ENCODE results near the gene MACROD1.
A peak's percentile ranks its signal among the peaks of the same experiment; 100 is the strongest.

MACROD1 gene

GRCh38 chr11:64073542-64073941 lies 92.4 kb downstream of the MACROD1 start:
- no peak for DNase-seq (ENCODE audit: low read depth)

GRCh38 chr11:64072871-64073270 lies 93.0 kb downstream of the MACROD1 start:
- no peak for DNase-seq (ENCODE audit: low read depth)

- no peak for DNase-seq (ENCODE audit: low read depth)
Observed at GRCh38 chr11:64072403-64072802, 93.5 kb downstream of the MACROD1 start.

- DNase-seq (ENCODE audit: low read depth) = no peak
Observed at GRCh38 chr11:64071849-64072248, 94.1 kb downstream of the MACROD1 start.

GRCh38 chr11:64070314-64070681 lies 95.6 kb downstream of the MACROD1 start:
- no peak for DNase-seq (ENCODE audit: low read depth)

GRCh38 chr11:64069401-64070313 lies 96.3 kb downstream of the MACROD1 start:
- DNase-seq (ENCODE audit: low read depth) = no peak

GRCh38 chr11:64068705-64069400 lies 97.1 kb downstream of the MACROD1 start:
- no peak for DNase-seq (ENCODE audit: low read depth)

GRCh38 chr11:64067230-64067993 lies 98.5 kb downstream of the MACROD1 start:
- no peak for DNase-seq (ENCODE audit: low read depth)

GRCh38 chr11:64065712-64066111 lies 100.2 kb downstream of the MACROD1 start:
- DNase-seq (ENCODE audit: low read depth) = no peak

GRCh38 chr11:64065141-64065465 lies 100.8 kb downstream of the MACROD1 start:
- DNase-seq (ENCODE audit: low read depth) = no peak

GRCh38 chr11:64064374-64065140 lies 101.4 kb downstream of the MACROD1 start:
- no peak for DNase-seq (ENCODE audit: low read depth)

- no peak for DNase-seq (ENCODE audit: low read depth)
Observed at GRCh38 chr11:64063777-64064176, 102.1 kb downstream of the MACROD1 start.

GRCh38 chr11:64062185-64063039 lies 103.5 kb downstream of the MACROD1 start:
- DNase-seq (ENCODE audit: low read depth) = no peak

GRCh38 chr11:64060861-64061444 lies 105.0 kb downstream of the MACROD1 start:
- DNase-seq (ENCODE audit: low read depth) = peak; percentile 46

GRCh38 chr11:64060263-64060860 lies 105.6 kb downstream of the MACROD1 start:
- DNase-seq (ENCODE audit: low read depth) = no peak

- no peak for DNase-seq (ENCODE audit: low read depth)
Observed at GRCh38 chr11:64059339-64060140, 106.4 kb downstream of the MACROD1 start.

- no peak for DNase-seq (ENCODE audit: low read depth)
Observed at GRCh38 chr11:64058494-64058893, 107.4 kb downstream of the MACROD1 start.

GRCh38 chr11:64057890-64058289 lies 108.0 kb downstream of the MACROD1 start:
- DNase-seq (ENCODE audit: low read depth) = no peak

- no peak for DNase-seq (ENCODE audit: low read depth)
Observed at GRCh38 chr11:64056861-64057260, 109.1 kb downstream of the MACROD1 start.

All from activated T-cell treated with anti-CD3 and anti-CD28 coated beads for 1 hour (primary cell).